ENCODE results near the gene SMPD1. TPM values are rescaled to one million over a fixed set of nuclear protein-coding genes. Genes with fewer than 3 reads are reported as not detected.

Gene SMPD1
- total RNA-seq, 3 donors from 2014 or later = 13.1 to 18.2 (median 16.3) TPM

GRCh38 chr11:6415797-6416196 is 25.5 kb downstream of the SMPD1 start:
- Mint-ChIP-seq H3K4me1 (ENCODE audit: low read depth) (peaks cover 28% of the 10 kb centered on the region), H3K4me3 (no peak overlapping the region), H3K9me3 (no peaks in the 10 kb centered on the region), H3K36me3 (ENCODE audit: insufficient read depth) (peaks cover under 1% of the 10 kb centered on the region), H3K27me3 (ENCODE audit: low read depth) (no peaks in the 10 kb centered on the region)
- ATAC-seq (no peak), DNase-seq (no peak)

GRCh38 chr11:6417907-6418556 is 27.8 kb downstream of the SMPD1 start:
- ATAC-seq = no peak
- Mint-ChIP-seq H3K36me3 (ENCODE audit: insufficient read depth) (no peaks in the 10 kb centered on the region), H3K4me3 (no peak overlapping the region), H3K27me3 (ENCODE audit: low read depth) (peaks cover 5% of the 10 kb centered on the region), H3K9me3 (no peaks in the 10 kb centered on the region), H3K4me1 (ENCODE audit: low read depth) (peaks cover 14% of the 10 kb centered on the region)
- DNase-seq = no peak

- Mint-ChIP-seq H3K4me3 (no peak overlapping the region), H3K27me3 (ENCODE audit: low read depth) (peaks cover 6% of the 10 kb centered on the region), H3K36me3 (ENCODE audit: insufficient read depth) (no peaks in the 10 kb centered on the region), H3K4me1 (ENCODE audit: low read depth) (peaks cover 10% of the 10 kb centered on the region), H3K9me3 (no peaks in the 10 kb centered on the region)
- no peak for DNase-seq
- peak; percentile 6 to 7 for ATAC-seq
These were observed 28.3 kb downstream of the SMPD1 start for GRCh38 chr11:6418557-6419008.

- H3K4me1 Mint-ChIP-seq (ENCODE audit: low read depth) = peaks cover 10% of the 10 kb centered on the region
- H3K9me3 Mint-ChIP-seq = no peaks in the 10 kb centered on the region
- no peaks in the 10 kb centered on the region for H3K36me3 Mint-ChIP-seq (ENCODE audit: insufficient read depth)
- H3K27me3 Mint-ChIP-seq (ENCODE audit: low read depth) = peaks cover 11% of the 10 kb centered on the region
- ATAC-seq (peak; percentile 68 to 69), DNase-seq (peak; percentile 67)
- H3K4me3 Mint-ChIP-seq = peak within 1 kb of the TSS; percentile 84
These were observed 28.8 kb downstream of the SMPD1 start, which contains the start of gene APBB1 for GRCh38 chr11:6419009-6419631. Gene APBB1, minus strand, starts transcription at chr11:6419094. Its CDS starts 7,747 bp downstream, at chr11:6411347.

- Mint-ChIP-seq H3K4me3 (peak overlapping the region; percentile 84), H3K9me3 (no peaks in the 10 kb centered on the region), H3K27me3 (ENCODE audit: low read depth) (peaks cover 12% of the 10 kb centered on the region), H3K36me3 (ENCODE audit: insufficient read depth) (no peaks in the 10 kb centered on the region), H3K4me1 (ENCODE audit: low read depth) (peaks cover 10% of the 10 kb centered on the region)
- ATAC-seq (no peak), DNase-seq (no peak)
These were observed 30.4 kb downstream of the SMPD1 start for GRCh38 chr11:6420677-6421076.

GRCh38 chr11:6427516-6427915 is 37.2 kb downstream of the SMPD1 start:
- Mint-ChIP-seq H3K4me1 (ENCODE audit: low read depth) (no peaks in the 10 kb centered on the region), H3K4me3 (no peak overlapping the region), H3K27me3 (ENCODE audit: low read depth) (peaks cover 7% of the 10 kb centered on the region), H3K9me3 (no peaks in the 10 kb centered on the region), H3K36me3 (ENCODE audit: insufficient read depth) (no peaks in the 10 kb centered on the region)
- DNase-seq (no peak), ATAC-seq (no peak)

- H3K4me1 Mint-ChIP-seq (ENCODE audit: low read depth) = no peaks in the 10 kb centered on the region
- no peak for ATAC-seq
- no peaks in the 10 kb centered on the region for H3K9me3 Mint-ChIP-seq
- no peaks in the 10 kb centered on the region for H3K36me3 Mint-ChIP-seq (ENCODE audit: insufficient read depth)
- no peak for DNase-seq
- no peaks in the 10 kb centered on the region for H3K27me3 Mint-ChIP-seq (ENCODE audit: low read depth)
- no peak overlapping the region for H3K4me3 Mint-ChIP-seq
These were observed 41.6 kb downstream of the SMPD1 start for GRCh38 chr11:6431861-6432260.

- Mint-ChIP-seq H3K9me3 (no peaks in the 10 kb centered on the region), H3K4me1 (ENCODE audit: low read depth) (no peaks in the 10 kb centered on the region), H3K4me3 (no peak overlapping the region), H3K27me3 (ENCODE audit: low read depth) (no peaks in the 10 kb centered on the region), H3K36me3 (ENCODE audit: insufficient read depth) (no peaks in the 10 kb centered on the region)
- ATAC-seq (no peak), DNase-seq (no peak)
These were observed 43.9 kb downstream of the SMPD1 start for GRCh38 chr11:6433998-6434660.

GRCh38 chr11:6437423-6437822 is 47.1 kb downstream of the SMPD1 start:
- no peaks in the 10 kb centered on the region for H3K4me1 Mint-ChIP-seq (ENCODE audit: low read depth)
- no peak overlapping the region for H3K4me3 Mint-ChIP-seq
- DNase-seq (no peak), ATAC-seq (no peak)
- H3K36me3 Mint-ChIP-seq (ENCODE audit: insufficient read depth) = no peaks in the 10 kb centered on the region
- H3K9me3 Mint-ChIP-seq = no peaks in the 10 kb centered on the region
- H3K27me3 Mint-ChIP-seq (ENCODE audit: low read depth) = no peaks in the 10 kb centered on the region

GRCh38 chr11:6437993-6438392 is 47.7 kb downstream of the SMPD1 start:
- no peak overlapping the region for H3K4me3 Mint-ChIP-seq
- no peaks in the 10 kb centered on the region for H3K27me3 Mint-ChIP-seq (ENCODE audit: low read depth)
- no peak for ATAC-seq
- H3K36me3 Mint-ChIP-seq (ENCODE audit: insufficient read depth) = no peaks in the 10 kb centered on the region
- DNase-seq = no peak
- H3K9me3 Mint-ChIP-seq = no peaks in the 10 kb centered on the region
- no peaks in the 10 kb centered on the region for H3K4me1 Mint-ChIP-seq (ENCODE audit: low read depth)

GRCh38 chr11:6438979-6439571 is 48.8 kb downstream of the SMPD1 start:
- H3K36me3 Mint-ChIP-seq (ENCODE audit: insufficient read depth) = no peaks in the 10 kb centered on the region
- ATAC-seq = peak in 1 of 2 donors; percentile 29
- H3K4me3 Mint-ChIP-seq = no peak overlapping the region
- H3K9me3 Mint-ChIP-seq = no peaks in the 10 kb centered on the region
- H3K27me3 Mint-ChIP-seq (ENCODE audit: low read depth) = no peaks in the 10 kb centered on the region
- no peaks in the 10 kb centered on the region for H3K4me1 Mint-ChIP-seq (ENCODE audit: low read depth)
- peak; percentile 24 for DNase-seq

GRCh38 chr11:6440906-6441358 is 50.7 kb downstream of the SMPD1 start, which contains the start of gene HPX:
Gene HPX, minus strand, starts transcription at chr11:6440987. Its CDS starts 24 bp downstream, at chr11:6440963.
- no peaks in the 10 kb centered on the region for H3K4me1 Mint-ChIP-seq (ENCODE audit: low read depth)

GRCh38 chr11:6442441-6442840 is 52.2 kb downstream of the SMPD1 start:
- ATAC-seq (no peak), DNase-seq (no peak)
- no peak overlapping the region for H3K4me3 Mint-ChIP-seq
- no peaks in the 10 kb centered on the region for H3K36me3 Mint-ChIP-seq (ENCODE audit: insufficient read depth)
- H3K27me3 Mint-ChIP-seq (ENCODE audit: low read depth) = no peaks in the 10 kb centered on the region
- H3K9me3 Mint-ChIP-seq = no peaks in the 10 kb centered on the region
- no peaks in the 10 kb centered on the region for H3K4me1 Mint-ChIP-seq (ENCODE audit: low read depth)

More at GRCh38 chr11:6440906-6441358, 50.7 kb downstream of the SMPD1 start, which contains the start of gene HPX:
- no peak within 1 kb of the TSS for H3K4me3 Mint-ChIP-seq
- H3K36me3 Mint-ChIP-seq (ENCODE audit: insufficient read depth) = no peaks in the 10 kb centered on the region
- H3K27me3 Mint-ChIP-seq (ENCODE audit: low read depth) = no peaks in the 10 kb centered on the region
- no peak for DNase-seq
- H3K9me3 Mint-ChIP-seq = no peaks in the 10 kb centered on the region
- no peak for ATAC-seq

- ATAC-seq = peak; percentile 87 to 88
- DNase-seq = peak; percentile 55
- no peaks in the 10 kb centered on the region for H3K36me3 Mint-ChIP-seq (ENCODE audit: insufficient read depth)
- no peaks in the 10 kb centered on the region for H3K4me1 Mint-ChIP-seq (ENCODE audit: low read depth)
- H3K4me3 Mint-ChIP-seq = no peak overlapping the region
- H3K27me3 Mint-ChIP-seq (ENCODE audit: low read depth) = no peaks in the 10 kb centered on the region
- H3K9me3 Mint-ChIP-seq = no peaks in the 10 kb centered on the region
These were observed 53.2 kb downstream of the SMPD1 start for GRCh38 chr11:6443269-6444003.
